HG02943 (cell line): ENCODE measurements around the gene CD300LB.
"Not testable (repeated sequence)": the region's sequence is repeated elsewhere in the genome, so short reads cannot be mapped to it uniquely, and the experiment has no call there.

Experiments used
- ATAC-seq: cut with Tn5 transposase; IDR thresholded peaks from one replicate; pipeline ENCODE4 v1.9.1; 2021; ENCODE audit warnings: mild to moderate bottlenecking, low read depth, moderate library complexity; ENCODE audit not compliant: unreplicated experiment

Gene CD300LB

GRCh38 chr17:74531231-74531761 lies at the start of gene CD300LB:
TSS of gene CD300LB (minus strand) at chr17:74531475. CDS start at chr17:74531350, 125 bp downstream.
- no peak for ATAC-seq

- ATAC-seq, result no peak
These were observed 48.6 kb upstream of the CD300LB start for GRCh38 chr17:74579900-74580299.

- no peak for ATAC-seq
These were observed 47.7 kb upstream of the CD300LB start for GRCh38 chr17:74578979-74579378.

GRCh38 chr17:74574489-74575142 lies 43.3 kb upstream of the CD300LB start:
- no peak for ATAC-seq

- ATAC-seq, result not testable (repeated sequence)
These were observed 42.4 kb upstream of the CD300LB start for GRCh38 chr17:74573635-74574034.

DNA sequence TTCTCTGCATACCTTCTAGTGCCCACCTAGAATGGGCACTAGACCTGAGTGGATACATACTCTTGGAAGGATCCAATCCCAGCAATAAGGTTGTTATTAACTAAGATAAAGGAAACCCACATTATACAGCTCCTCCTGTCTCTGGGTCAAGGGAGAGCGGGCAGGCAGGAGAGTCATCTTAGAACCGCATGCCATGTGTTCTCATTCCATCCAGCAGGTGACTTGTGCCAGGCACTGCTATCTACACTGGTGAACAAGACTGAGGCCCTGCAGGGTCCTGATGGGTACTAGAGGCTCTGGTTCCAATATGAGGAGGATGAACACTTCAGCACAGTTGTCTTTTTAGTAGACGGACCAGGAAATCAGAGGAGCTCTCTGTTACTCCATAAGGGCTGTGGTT lies 41.9 kb upstream of the CD300LB start:
- no peak for ATAC-seq

GRCh38 chr17:74571621-74572270 lies 40.5 kb upstream of the CD300LB start:
- ATAC-seq, result no peak

DNA sequence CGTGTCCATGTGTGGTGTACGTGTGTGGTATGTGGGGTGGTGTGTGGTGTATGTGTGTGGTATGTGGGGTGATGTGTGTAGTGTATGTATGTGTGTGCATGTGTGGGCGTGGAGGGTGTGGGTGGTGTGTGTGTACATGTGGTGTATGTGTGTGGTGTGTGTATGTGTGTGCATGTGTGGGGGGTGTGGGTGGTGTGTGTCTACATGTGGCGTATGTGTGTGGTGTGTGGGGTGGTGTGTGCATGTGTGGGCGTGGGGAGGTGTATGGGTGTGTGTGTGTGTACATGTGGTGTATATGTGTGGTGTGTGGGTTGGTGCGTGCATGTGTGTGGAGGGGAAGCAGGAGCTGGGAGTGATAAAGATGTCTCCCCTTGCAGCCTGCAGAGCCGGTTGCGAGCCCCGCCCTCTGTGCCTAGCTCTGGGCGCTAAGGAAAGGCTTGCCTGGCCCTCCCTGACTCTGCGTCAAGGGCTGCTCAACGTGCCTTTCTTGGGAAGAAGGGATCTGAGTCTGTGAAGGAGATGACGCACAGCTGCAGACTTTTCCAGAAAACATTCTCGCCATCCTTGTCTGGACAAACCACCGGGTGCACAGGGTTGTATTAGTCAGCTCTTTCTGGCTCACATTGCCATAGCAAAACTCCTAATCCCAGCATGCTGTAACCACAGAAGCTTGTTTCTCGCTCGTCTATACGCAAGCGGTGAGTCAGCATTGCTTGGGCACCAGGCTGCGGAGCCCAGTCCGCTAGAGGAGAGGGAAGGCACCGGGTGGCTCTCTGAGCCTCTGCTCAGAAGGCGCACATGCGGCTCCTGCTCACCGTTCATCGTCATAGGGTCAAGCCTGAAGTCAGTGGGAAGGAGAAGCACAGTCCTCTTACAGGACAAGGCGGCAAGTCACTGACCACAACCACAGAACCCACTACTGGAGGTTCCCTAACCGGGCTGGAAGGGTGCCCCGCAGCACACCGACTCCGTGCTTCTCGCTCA lies 38.0 kb upstream of the CD300LB start:
- no peak for ATAC-seq

GRCh38 chr17:74568106-74568873 lies 37.0 kb upstream of the CD300LB start:
- ATAC-seq, result no peak

DNA sequence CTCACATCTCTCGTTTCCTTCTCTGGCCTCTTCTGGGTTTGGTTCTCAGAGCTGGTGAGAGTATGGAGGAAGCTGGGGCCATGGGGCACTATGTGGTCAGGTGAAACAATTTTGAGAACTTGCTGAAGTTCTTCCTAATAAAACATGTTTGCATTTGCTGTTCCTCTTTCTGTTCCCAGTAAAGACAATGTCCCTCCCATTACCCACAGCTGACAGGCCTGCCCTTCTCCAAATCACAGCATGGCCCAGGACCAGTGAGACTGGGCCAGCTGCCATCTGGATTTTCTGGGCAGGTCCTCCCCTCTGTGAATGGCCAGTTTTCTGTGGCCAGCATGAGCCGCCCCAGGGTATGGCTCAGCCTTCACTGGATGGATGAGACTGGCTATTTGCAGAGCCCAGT lies 36.1 kb upstream of the CD300LB start, which contains the start of gene CD300H:
Gene CD300H (minus strand): TSS at position 113 of the 400 bp plus-strand sequence.
- no peak for ATAC-seq

- no peak for ATAC-seq
These were observed 35.0 kb upstream of the CD300LB start for GRCh38 chr17:74566132-74566753.

DNA sequence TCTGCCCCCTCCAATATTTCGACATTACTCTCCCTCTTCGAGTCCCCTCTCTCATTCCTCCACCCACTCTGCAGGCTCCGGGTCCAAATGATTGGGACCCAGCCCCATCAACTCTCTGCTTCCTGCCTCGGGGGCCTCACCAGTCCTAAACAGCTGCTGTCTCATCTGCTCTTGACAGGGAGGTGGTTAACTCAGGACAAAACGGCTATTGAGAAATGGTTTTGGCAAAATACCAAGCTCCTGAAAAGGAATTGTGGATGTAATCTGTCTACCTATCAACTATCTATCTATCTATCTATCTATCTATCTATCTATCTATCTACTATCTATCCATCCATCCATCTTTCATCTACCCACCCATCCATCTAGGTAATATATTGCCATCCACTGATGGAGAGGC lies 33.9 kb upstream of the CD300LB start:
- no peak for ATAC-seq

DNA sequence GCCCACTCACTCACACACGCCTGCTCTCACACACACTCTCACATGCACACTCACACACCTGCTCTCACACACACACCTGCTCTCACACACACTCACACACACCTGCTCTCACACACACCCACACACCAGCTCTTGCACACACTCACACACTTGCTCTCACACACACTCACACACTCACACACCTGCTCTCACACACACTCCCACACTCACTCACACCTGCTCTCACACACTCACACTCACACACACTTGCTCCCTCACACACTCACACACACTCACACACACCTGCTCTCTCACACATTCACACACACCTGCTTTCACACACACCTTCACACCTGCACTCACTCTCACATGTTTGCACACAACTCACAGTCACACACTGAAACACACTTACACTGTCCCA lies 32.1 kb upstream of the CD300LB start:
- no peak for ATAC-seq

DNA sequence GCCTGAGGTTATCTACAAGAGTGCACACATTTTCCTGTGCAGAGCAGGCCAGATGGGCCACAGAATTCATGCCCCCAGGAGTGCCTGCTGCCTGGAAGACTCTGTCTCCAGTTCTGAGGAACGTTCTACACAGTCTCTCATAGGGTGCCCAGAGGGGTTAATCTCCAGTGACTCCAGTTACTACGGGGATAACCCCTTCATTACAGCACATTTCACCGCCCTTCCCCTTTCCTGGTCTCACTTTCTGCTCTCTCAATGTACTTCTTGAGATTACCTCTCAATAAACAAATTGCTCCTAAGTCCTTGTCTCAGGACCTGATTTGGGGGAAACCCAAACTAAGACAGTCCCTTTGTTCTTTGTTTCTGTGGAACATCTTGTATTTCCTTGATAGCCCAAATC lies 30.3 kb upstream of the CD300LB start:
- no peak for ATAC-seq

GRCh38 chr17:74558882-74559519 lies 27.7 kb upstream of the CD300LB start:
- no peak for ATAC-seq

GRCh38 chr17:74558402-74558801 lies 27.1 kb upstream of the CD300LB start:
- ATAC-seq, result not testable (repeated sequence)

DNA sequence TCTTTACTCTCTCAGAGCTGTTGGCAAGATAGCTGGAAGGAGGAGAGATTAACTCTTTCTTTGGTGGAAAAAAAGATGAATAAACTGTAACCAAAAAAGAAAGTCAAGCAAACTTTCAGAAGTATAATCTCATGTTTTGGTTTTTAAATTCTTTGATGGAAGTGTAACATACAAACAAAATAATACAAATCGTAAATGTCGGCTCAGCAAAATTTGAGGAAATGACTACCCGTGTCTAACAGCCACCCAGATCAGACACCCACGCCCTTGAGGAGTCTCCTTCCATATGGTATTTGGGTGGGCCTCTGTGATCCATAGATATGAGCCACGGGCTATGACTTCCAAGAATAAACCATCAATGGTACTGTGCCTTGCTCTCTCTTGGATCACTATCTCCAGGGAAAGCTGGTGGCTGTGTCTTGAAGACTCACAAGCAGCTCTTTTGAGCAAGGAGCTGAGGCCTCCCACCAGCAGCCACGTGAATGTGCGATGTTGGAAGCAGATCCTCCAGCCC lies 24.2 kb upstream of the CD300LB start:
- ATAC-seq, result no peak

- ATAC-seq, result no peak
These were observed 23.6 kb upstream of the CD300LB start for GRCh38 chr17:74554909-74555308.

DNA sequence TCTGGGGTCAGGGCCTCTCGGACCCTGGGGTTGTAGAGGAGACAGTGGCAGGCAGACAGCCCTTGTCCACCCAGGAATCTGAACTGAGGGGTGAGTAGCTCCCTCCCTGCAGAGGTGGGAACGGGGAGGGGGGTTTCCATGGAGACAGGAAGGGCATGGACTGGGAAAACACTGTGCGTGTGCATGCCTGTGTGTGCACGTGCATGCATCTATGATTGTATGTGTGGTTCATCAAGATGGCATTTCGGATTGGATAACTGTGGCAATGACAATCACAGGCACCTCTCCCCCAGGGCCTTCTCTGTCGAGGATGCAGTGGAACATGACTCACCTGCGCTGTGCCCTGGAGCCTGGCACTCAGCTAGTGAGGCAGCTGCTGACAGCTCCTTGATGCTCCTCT lies 20.8 kb upstream of the CD300LB start:
- no peak for ATAC-seq
